GM19372 (cell line): Measurements from ENCODE around the gene TPI1.

Source experiments
- ATAC-seq: cut with Tn5 transposase; IDR thresholded peaks from one replicate; pipeline ENCODE4 v1.9.1; 2021; ENCODE audit warnings: mild to moderate bottlenecking, low read depth, moderate library complexity; ENCODE audit not compliant: unreplicated experiment

TPI1 gene

GRCh38 chr12:6827982-6828780 lies 39.1 kb upstream of the TPI1 start, which contains the start of gene P3H3:
Gene P3H3, plus strand, starts transcription at chr12:6828407. Its CDS starts 34 bp downstream, at chr12:6828441.
- ATAC-seq = no peak

GRCh38 chr12:6828781-6829535 lies 38.4 kb upstream of the TPI1 start:
- no peak for ATAC-seq

GRCh38 chr12:6829536-6830220 lies 37.7 kb upstream of the TPI1 start:
- no peak for ATAC-seq

- no peak for ATAC-seq
Observed at GRCh38 chr12:6830286-6830890, 36.9 kb upstream of the TPI1 start.

GRCh38 chr12:6830999-6831398 lies 36.3 kb upstream of the TPI1 start:
- no peak for ATAC-seq

GRCh38 chr12:6831450-6831995 lies 35.8 kb upstream of the TPI1 start:
- no peak for ATAC-seq

GRCh38 chr12:6832125-6832524 lies 35.2 kb upstream of the TPI1 start:
- no peak for ATAC-seq

- no peak for ATAC-seq
Observed at GRCh38 chr12:6833189-6833890, 34.0 kb upstream of the TPI1 start.

GRCh38 chr12:6834254-6834653 lies 33.1 kb upstream of the TPI1 start:
- no peak for ATAC-seq

- no peak for ATAC-seq
Observed at GRCh38 chr12:6834873-6835272, 32.5 kb upstream of the TPI1 start.

- ATAC-seq = no peak
Observed at GRCh38 chr12:6836851-6837250, 30.5 kb upstream of the TPI1 start.

GRCh38 chr12:6837370-6838060 lies 29.8 kb upstream of the TPI1 start:
- ATAC-seq = no peak

- no peak for ATAC-seq
Observed at GRCh38 chr12:6838854-6839253, 28.5 kb upstream of the TPI1 start.

- ATAC-seq = no peak
Observed at GRCh38 chr12:6839482-6840201, 27.7 kb upstream of the TPI1 start.

GRCh38 chr12:6840330-6840729 lies 27.0 kb upstream of the TPI1 start:
- ATAC-seq = no peak

- no peak for ATAC-seq
Observed at GRCh38 chr12:6840761-6841515, 26.4 kb upstream of the TPI1 start, which contains the start of gene GNB3. Gene GNB3, plus strand, starts transcription at chr12:6840925. Its CDS starts 363 bp downstream, at chr12:6841288.

- no peak for ATAC-seq
Observed at GRCh38 chr12:6842075-6842474, 25.3 kb upstream of the TPI1 start.
